Neutrophil (primary cell): Measurements from ENCODE around the gene PSRC1.

ENCODE experiments used
- H3K27ac ChIP-seq: fragments of 200-600 bp; sonication (generic); 2 replicates; pipeline ENCODE4 v1.5.1; 2016; ENCODE audit warnings: mild to moderate bottlenecking, moderate library complexity
- H3K27me3 ChIP-seq: fragments of 200-600 bp; sonication (generic); 2 replicates; pipeline ENCODE4 v1.6.0; 2016; ENCODE audit warnings: mild to moderate bottlenecking
- H3K36me3 ChIP-seq: fragments of 200-600 bp; sonication (generic); 2 replicates; pipeline ENCODE4 v1.5.1; 2017
- H3K4me1 ChIP-seq, 2 experiments: fragments of 200-600 bp in 1 of 2; sonication (generic) in 1 of 2; 1 replicate in 1 of 2; 2 replicates in 1 of 2; pipeline versions ENCODE4 v1.5.1 to v1.6.1; 2013 to 2016; ENCODE audit warnings: low read depth in 1 of 2, low read length in 1 of 2, mild to moderate bottlenecking in 1 of 2, moderate library complexity in 1 of 2; ENCODE audit not compliant: control insufficient read depth in 1 of 2, insufficient read depth in 1 of 2
- H3K4me3 ChIP-seq, 2 experiments: fragments of 200-600 bp in 1 of 2; sonication (generic) in 1 of 2; 1 replicate in 1 of 2; 2 replicates in 1 of 2; pipeline ENCODE4 v1.5.1; 2013 to 2016; ENCODE audit warnings: low read depth in 1 of 2, low read length in 1 of 2, mild to moderate bottlenecking in 1 of 2, moderate library complexity in 1 of 2
- H3K9me3 ChIP-seq: fragments of 200-600 bp; sonication (generic); 2 replicates; pipeline ENCODE4 v1.5.1; 2016
- TF ChIP-seq, protein P1 (sequence below): fragments of 200-600 bp; sonication (generic); IDR thresholded peaks from 2 replicates; pipeline ENCODE4 v1.5.1; 2016; ENCODE audit warnings: antibody characterized with exemption

The PSRC1 gene

GRCh38 chr1:109256971-109257681 lies 25.8 kb downstream of the PSRC1 start:
- peaks cover 50% of the 10 kb centered on the region for H3K27me3 ChIP-seq
- no peak overlapping the region for H3K4me3 ChIP-seq
- H3K36me3 ChIP-seq, result no peaks in the 10 kb centered on the region
- no peak overlapping the region for H3K27ac ChIP-seq
- H3K9me3 ChIP-seq, result no peaks in the 10 kb centered on the region
- no peaks in the 10 kb centered on the region for H3K4me1 ChIP-seq
- TF ChIP-seq, protein P1, sequence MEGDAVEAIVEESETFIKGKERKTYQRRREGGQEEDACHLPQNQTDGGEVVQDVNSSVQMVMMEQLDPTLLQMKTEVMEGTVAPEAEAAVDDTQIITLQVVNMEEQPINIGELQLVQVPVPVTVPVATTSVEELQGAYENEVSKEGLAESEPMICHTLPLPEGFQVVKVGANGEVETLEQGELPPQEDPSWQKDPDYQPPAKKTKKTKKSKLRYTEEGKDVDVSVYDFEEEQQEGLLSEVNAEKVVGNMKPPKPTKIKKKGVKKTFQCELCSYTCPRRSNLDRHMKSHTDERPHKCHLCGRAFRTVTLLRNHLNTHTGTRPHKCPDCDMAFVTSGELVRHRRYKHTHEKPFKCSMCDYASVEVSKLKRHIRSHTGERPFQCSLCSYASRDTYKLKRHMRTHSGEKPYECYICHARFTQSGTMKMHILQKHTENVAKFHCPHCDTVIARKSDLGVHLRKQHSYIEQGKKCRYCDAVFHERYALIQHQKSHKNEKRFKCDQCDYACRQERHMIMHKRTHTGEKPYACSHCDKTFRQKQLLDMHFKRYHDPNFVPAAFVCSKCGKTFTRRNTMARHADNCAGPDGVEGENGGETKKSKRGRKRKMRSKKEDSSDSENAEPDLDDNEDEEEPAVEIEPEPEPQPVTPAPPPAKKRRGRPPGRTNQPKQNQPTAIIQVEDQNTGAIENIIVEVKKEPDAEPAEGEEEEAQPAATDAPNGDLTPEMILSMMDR, result no peak

DNA sequence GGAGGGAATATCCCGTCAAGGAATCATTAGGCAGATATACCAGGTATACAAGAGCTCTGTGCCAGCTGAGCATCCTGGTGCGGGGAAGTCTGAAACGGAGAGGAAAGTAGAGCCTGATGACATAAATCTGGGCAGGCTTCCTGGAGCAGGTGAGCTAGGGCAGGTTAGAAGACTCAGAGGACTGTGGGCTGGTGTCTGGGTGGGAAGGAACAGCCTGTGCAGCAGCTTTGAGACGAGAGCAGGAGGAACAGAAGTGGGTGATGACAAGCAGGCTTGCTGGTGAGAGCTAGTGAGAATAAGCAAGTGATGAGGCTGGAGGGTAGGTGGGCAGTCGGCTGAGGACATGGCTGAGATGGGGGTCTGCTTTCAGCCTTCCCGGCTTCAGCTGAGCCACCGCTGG lies 26.9 kb downstream of the PSRC1 start:
- H3K36me3 ChIP-seq, result no peaks in the 10 kb centered on the region
- peaks cover 60% of the 10 kb centered on the region for H3K27me3 ChIP-seq
- TF ChIP-seq, protein P1, result no peak
- H3K4me1 ChIP-seq, result no peaks in the 10 kb centered on the region
- H3K4me3 ChIP-seq, result no peak overlapping the region
- no peak overlapping the region for H3K27ac ChIP-seq
- no peaks in the 10 kb centered on the region for H3K9me3 ChIP-seq

GRCh38 chr1:109255678-109256077 lies 27.3 kb downstream of the PSRC1 start:
- H3K9me3 ChIP-seq, result no peaks in the 10 kb centered on the region
- H3K27me3 ChIP-seq, result peaks cover 64% of the 10 kb centered on the region
- H3K4me1 ChIP-seq, result no peaks in the 10 kb centered on the region
- no peak overlapping the region for H3K4me3 ChIP-seq
- H3K36me3 ChIP-seq, result no peaks in the 10 kb centered on the region
- H3K27ac ChIP-seq, result no peak overlapping the region
- TF ChIP-seq, protein P1, result no peak

- Histone ChIP-seq H3K27ac (no peak overlapping the region), H3K4me1 (peaks cover under 1% of the 10 kb centered on the region in 2 experiments), H3K27me3 (peaks cover 69% of the 10 kb centered on the region), H3K36me3 (no peaks in the 10 kb centered on the region), H3K4me3 (no peak overlapping the region), H3K9me3 (no peaks in the 10 kb centered on the region)
- TF ChIP-seq, protein P1, result no peak
Measured at GRCh38 chr1:109255097-109255651, 27.8 kb downstream of the PSRC1 start.

DNA sequence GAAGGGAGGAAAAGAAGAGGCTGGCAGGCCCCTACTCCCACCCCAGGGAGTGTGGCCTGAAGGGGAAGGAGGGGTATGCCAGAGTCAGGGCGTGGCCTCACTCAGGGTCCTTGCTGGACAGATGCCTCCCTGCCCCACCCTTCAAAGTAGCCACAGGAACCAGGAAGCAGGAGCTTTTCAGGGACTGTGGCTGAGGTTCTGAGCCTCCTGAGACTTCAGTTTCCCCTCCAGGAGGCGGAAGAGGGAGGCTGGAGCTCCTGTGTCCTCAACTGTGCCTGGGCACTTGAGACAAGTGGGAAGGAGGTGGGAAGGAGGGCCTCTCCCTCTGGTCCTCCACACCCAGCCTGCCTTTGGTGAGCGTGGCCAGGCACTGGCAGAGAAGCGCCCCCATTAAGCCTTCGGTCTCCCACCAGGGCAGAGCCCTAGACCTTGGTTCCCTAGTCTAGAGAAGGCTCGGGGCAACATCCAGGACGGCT lies 28.3 kb downstream of the PSRC1 start:
- Histone ChIP-seq H3K9me3 (no peaks in the 10 kb centered on the region), H3K27ac (no peak overlapping the region), H3K27me3 (peaks cover 74% of the 10 kb centered on the region), H3K4me3 (no peak overlapping the region), H3K4me1 (peaks cover 5 to 6% of the 10 kb centered on the region in 2 experiments), H3K36me3 (no peaks in the 10 kb centered on the region)
- TF ChIP-seq, protein P1, result no peak
